Measurements from ENCODE around the gene UNC79. TPM values are rescaled to one million over a fixed set of nuclear protein-coding genes. Genes with fewer than 3 reads are reported as not detected.

The UNC79 gene
- polyA plus RNA-seq, 3 donors: 0.01 to 0.02 TPM; not detected in 1

DNA sequence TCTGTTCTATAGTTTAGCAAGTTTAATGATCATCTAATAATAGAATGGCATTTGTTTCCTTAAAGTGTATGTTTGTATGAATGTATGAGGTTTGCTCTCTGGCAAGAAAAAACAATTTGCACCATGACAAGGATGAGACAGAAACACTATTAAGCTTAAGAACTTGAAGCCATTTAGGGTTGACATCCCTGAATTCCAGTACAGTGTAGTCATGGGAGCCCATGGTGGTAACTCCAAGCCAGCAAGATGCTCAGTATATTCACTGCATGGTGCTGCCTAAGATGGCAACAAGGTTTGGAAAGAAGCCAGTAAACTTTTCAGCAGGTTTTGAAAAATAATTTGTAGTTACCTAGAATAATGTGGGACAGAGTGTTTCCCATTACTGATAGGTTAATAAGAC is 198.9 kb downstream of the UNC79 start:
- intact Hi-C loops (cut with micrococcal nuclease): no loop called here
- Histone ChIP-seq H3K4me1 (ENCODE audit: control insufficient read depth in 1 of 2, insufficient read depth in 2 of 2, low read length in 2 of 2) (no peaks in the 10 kb centered on the region), H3K4me2 (replicated peaks; ENCODE audit: extremely low read depth, low read length, poor library complexity, severe bottlenecking) (no peak overlapping the region), H2AFZ (ENCODE audit: insufficient read depth, low read depth, low read length, poor library complexity, severe bottlenecking) (no peak overlapping the region), H3K36me3 (replicated peaks in 1 of 2; ENCODE audit: control insufficient read depth in 1 of 2, insufficient read depth in 2 of 2, low read length in 2 of 2) (no peaks in the 10 kb centered on the region), H3K9me3 (replicated peaks in 1 of 2; ENCODE audit: control insufficient read depth in 1 of 2, insufficient read depth in 1 of 2, low read length in 2 of 2) (no peaks in the 10 kb centered on the region), H3K4me3 (replicated peaks in 1 of 3; ENCODE audit: low read depth in 2 of 3, low read length in 3 of 3) (no peak overlapping the region), H3K79me2 (ENCODE audit: insufficient read depth, low read length) (no peaks in the 10 kb centered on the region), H4K20me1 (ENCODE audit: insufficient read depth, low read length) (no peaks in the 10 kb centered on the region), H3K27ac (ENCODE audit: low read depth in 1 of 2, low read length in 2 of 2) (no peak overlapping the region), H3K9ac (ENCODE audit: insufficient read depth, low read length, poor library complexity, severe bottlenecking) (no peak overlapping the region), H3K27me3 (ENCODE audit: control insufficient read depth in 2 of 2, insufficient read depth in 2 of 2, low read length in 2 of 2) (peaks cover 0 to 11% of the 10 kb centered on the region in 2 donors)
- peaks cover 0 to 3% (median 0%) of the 10 kb centered on the region in 7 donors for H3K9me3 Mint-ChIP-seq
- TF ChIP-seq, protein P1, sequence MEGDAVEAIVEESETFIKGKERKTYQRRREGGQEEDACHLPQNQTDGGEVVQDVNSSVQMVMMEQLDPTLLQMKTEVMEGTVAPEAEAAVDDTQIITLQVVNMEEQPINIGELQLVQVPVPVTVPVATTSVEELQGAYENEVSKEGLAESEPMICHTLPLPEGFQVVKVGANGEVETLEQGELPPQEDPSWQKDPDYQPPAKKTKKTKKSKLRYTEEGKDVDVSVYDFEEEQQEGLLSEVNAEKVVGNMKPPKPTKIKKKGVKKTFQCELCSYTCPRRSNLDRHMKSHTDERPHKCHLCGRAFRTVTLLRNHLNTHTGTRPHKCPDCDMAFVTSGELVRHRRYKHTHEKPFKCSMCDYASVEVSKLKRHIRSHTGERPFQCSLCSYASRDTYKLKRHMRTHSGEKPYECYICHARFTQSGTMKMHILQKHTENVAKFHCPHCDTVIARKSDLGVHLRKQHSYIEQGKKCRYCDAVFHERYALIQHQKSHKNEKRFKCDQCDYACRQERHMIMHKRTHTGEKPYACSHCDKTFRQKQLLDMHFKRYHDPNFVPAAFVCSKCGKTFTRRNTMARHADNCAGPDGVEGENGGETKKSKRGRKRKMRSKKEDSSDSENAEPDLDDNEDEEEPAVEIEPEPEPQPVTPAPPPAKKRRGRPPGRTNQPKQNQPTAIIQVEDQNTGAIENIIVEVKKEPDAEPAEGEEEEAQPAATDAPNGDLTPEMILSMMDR (IDR thresholded peaks at IDR 0.05): no peak
- H3K27ac Mint-ChIP-seq: no peak overlapping the region
- DNase-seq: no peak
- H3K27me3 Mint-ChIP-seq (ENCODE audit: low read depth in 3 of 3): peaks cover 12 to 34% (median 27%) of the 10 kb centered on the region in 3 donors
- H3K4me1 Mint-ChIP-seq: no peaks in the 10 kb centered on the region
- H3K4me3 Mint-ChIP-seq: no peak overlapping the region
- no peaks in the 10 kb centered on the region for H3K36me3 Mint-ChIP-seq

DNA sequence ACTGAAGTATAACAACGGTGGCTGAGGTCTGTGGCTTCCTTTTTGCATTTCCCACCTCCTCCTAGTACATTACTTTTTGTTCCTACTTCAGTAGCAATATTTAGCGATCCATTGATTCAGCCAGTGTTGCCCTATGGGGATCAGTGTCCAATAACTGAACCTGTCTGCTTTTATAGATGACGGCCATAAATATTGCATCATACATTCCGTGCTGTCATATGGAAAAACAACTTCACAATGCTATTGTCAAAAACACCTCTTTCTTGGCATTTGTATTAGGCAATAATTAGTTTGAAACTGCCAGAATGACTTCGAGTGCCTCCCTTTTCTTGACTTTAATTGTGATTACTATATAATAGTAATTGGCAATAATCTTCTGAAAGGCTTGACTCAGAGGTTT is 208.1 kb downstream of the UNC79 start:
- Histone ChIP-seq H3K4me1 (ENCODE audit: control insufficient read depth in 1 of 2, insufficient read depth in 2 of 2, low read length in 2 of 2) (no peaks in the 10 kb centered on the region), H3K27me3 (ENCODE audit: control insufficient read depth in 2 of 2, insufficient read depth in 2 of 2, low read length in 2 of 2) (peaks cover 8 to 14% of the 10 kb centered on the region in 2 donors), H3K79me2 (ENCODE audit: insufficient read depth, low read length) (no peaks in the 10 kb centered on the region), H4K20me1 (ENCODE audit: insufficient read depth, low read length) (no peaks in the 10 kb centered on the region), H3K4me2 (replicated peaks; ENCODE audit: extremely low read depth, low read length, poor library complexity, severe bottlenecking) (no peak overlapping the region), H3K9me3 (replicated peaks in 1 of 2; ENCODE audit: control insufficient read depth in 1 of 2, insufficient read depth in 1 of 2, low read length in 2 of 2) (no peaks in the 10 kb centered on the region), H3K4me3 (replicated peaks in 1 of 3; ENCODE audit: low read depth in 2 of 3, low read length in 3 of 3) (no peak overlapping the region), H3K36me3 (replicated peaks in 1 of 2; ENCODE audit: control insufficient read depth in 1 of 2, insufficient read depth in 2 of 2, low read length in 2 of 2) (no peaks in the 10 kb centered on the region), H3K9ac (ENCODE audit: insufficient read depth, low read length, poor library complexity, severe bottlenecking) (no peak overlapping the region), H2AFZ (ENCODE audit: insufficient read depth, low read depth, low read length, poor library complexity, severe bottlenecking) (no peak overlapping the region), H3K27ac (ENCODE audit: low read depth in 1 of 2, low read length in 2 of 2) (no peak overlapping the region)
- TF ChIP-seq, protein P1 (IDR thresholded peaks at IDR 0.05): no peak
- H3K27me3 Mint-ChIP-seq (ENCODE audit: low read depth in 3 of 3): peaks cover 9 to 33% (median 15%) of the 10 kb centered on the region in 3 donors
- intact Hi-C loops (cut with micrococcal nuclease): no loop called here
- H3K4me3 Mint-ChIP-seq: no peak overlapping the region
- DNase-seq: no peak
- 83% methylated on average over 1 of the region's 5 CpGs for WGBS (ENCODE audit: insufficient coverage)
- H3K9me3 Mint-ChIP-seq: peaks cover 0 to 9% (median 0%) of the 10 kb centered on the region in 7 donors
- H3K36me3 Mint-ChIP-seq: no peaks in the 10 kb centered on the region
- no peak overlapping the region for H3K27ac Mint-ChIP-seq
- H3K4me1 Mint-ChIP-seq: no peaks in the 10 kb centered on the region

Measured in CD14-positive monocyte (primary cell).